Ishikawa (cell line): ENCODE results near the gene CA5B.

Experiments used
- CEBPB ChIP-seq: IDR thresholded peaks from 2 replicates; pipeline ENCODE4 v1.6.1; 2012
- EP300 ChIP-seq: IDR thresholded peaks from 2 replicates; pipeline ENCODE4 v1.6.1; 2012; ENCODE audit warnings: borderline replicate concordance
- TCF12 ChIP-seq: IDR thresholded peaks from 2 replicates; pipeline ENCODE4 v1.6.1; 2012; ENCODE audit warnings: low read depth
- TEAD4 ChIP-seq: IDR thresholded peaks from 2 replicates; pipeline ENCODE4 v1.6.1; 2012
- TF ChIP-seq, protein P1 (sequence below): IDR thresholded peaks from 2 replicates; pipeline ENCODE4 v1.6.1; 2012; ENCODE audit warnings: low read depth, mild to moderate bottlenecking

DNA sequence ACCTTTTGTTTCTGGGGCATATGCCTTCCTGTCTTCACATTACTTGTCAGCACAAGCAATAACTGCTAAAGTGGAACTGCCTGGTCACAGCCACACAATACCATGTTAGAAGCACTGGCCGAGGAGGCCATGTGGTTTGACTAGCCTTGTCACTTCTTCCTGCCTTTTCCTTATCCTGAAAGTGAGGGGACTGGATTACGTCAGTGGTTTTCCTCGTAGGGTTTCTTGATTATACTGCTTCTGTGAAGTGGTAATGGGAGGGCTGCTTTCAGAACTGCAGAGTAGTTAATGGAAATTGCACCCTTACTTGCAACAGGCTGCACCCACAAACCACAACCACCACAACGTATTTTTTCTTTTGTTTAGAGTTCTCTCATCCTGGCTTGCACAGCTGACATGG, 78.8 kb downstream of the CA5B start:
- TF ChIP-seq, protein P1, sequence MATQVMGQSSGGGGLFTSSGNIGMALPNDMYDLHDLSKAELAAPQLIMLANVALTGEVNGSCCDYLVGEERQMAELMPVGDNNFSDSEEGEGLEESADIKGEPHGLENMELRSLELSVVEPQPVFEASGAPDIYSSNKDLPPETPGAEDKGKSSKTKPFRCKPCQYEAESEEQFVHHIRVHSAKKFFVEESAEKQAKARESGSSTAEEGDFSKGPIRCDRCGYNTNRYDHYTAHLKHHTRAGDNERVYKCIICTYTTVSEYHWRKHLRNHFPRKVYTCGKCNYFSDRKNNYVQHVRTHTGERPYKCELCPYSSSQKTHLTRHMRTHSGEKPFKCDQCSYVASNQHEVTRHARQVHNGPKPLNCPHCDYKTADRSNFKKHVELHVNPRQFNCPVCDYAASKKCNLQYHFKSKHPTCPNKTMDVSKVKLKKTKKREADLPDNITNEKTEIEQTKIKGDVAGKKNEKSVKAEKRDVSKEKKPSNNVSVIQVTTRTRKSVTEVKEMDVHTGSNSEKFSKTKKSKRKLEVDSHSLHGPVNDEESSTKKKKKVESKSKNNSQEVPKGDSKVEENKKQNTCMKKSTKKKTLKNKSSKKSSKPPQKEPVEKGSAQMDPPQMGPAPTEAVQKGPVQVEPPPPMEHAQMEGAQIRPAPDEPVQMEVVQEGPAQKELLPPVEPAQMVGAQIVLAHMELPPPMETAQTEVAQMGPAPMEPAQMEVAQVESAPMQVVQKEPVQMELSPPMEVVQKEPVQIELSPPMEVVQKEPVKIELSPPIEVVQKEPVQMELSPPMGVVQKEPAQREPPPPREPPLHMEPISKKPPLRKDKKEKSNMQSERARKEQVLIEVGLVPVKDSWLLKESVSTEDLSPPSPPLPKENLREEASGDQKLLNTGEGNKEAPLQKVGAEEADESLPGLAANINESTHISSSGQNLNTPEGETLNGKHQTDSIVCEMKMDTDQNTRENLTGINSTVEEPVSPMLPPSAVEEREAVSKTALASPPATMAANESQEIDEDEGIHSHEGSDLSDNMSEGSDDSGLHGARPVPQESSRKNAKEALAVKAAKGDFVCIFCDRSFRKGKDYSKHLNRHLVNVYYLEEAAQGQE, result no peak
- TF ChIP-seq EP300 (no peak), CEBPB (no peak), TCF12 (no peak), TEAD4 (no peak)
